ENCODE measurements around the gene FLNB. TPM values are rescaled to one million over a fixed set of nuclear protein-coding genes. Genes with fewer than 3 reads are reported as not detected.

FLNB gene
- total and polyA plus RNA-seq, 2 of the 13 experiments (the other 11 are each of a cell fraction or from before 2014, with no cell fraction given), result 106 to 130 TPM

DNA sequence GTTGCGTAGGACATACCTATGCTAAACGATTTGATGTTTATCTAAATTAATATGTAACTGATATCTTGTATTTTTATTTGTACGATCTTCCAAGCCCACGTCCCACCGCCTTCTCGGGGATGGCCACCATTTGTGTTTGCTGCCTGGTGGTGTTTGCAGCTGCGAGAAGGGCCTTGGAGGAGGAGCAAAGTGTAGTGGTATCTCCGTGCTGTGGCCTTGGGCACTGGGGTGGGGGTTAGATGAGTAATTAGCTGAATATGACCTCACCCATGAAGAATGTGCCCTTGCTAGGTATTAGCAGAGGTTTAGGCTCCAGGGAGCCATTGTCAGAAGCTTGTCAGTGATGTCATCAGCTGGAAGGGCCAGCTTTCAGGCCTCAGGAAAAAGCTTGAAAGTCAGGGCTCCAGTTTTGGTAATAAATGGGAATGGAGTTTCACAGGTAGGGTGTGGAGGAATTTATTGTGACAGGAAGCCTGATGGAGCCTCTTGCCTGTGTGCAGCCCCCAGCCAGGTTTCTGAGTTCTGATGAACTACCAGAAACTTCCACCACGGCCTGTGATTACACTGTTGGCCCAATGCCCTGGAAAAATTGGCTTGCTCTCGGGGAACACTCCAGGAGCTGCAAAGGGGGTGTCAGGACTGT is 41.0 kb downstream of the FLNB start (continued):
- no peak; the same call in 1 of the 2 replicates for TF ChIP-seq ZNF782 (CRISPR knock-in tag; IDR thresholded peaks at IDR 0.05; ENCODE audit: borderline replicate concordance)
- peak; percentile 68; the same call in 1 of the 2 replicates for TF ChIP-seq ZNF556 (CRISPR knock-in tag; IDR thresholded peaks at IDR 0.05; ENCODE audit: borderline replicate concordance)
- TF ChIP-seq TOE1 (CRISPR knock-in tag; IDR thresholded peaks at IDR 0.05), result no peak
- TF ChIP-seq ATF7 (IDR thresholded peaks at IDR 0.05), result peak; percentile 98
- TF ChIP-seq ATF7 (CRISPR knock-in tag; IDR thresholded peaks at IDR 0.05), result peak; percentile 100
- peak; percentile 67; the same call in 1 of the 2 replicates for TF ChIP-seq NR2F2 (IDR thresholded peaks at IDR 0.05; ENCODE audit: borderline replicate concordance, low read depth)
- TF ChIP-seq ZNF318 (CRISPR knock-in tag; IDR thresholded peaks at IDR 0.05), result no peak
- no peak for TF ChIP-seq ZFP36 (IDR thresholded peaks at IDR 0.05; ENCODE audit: borderline replicate concordance, low read depth, low read length, partially characterized antibody)
- TF ChIP-seq ZNF17 (CRISPR knock-in tag; IDR thresholded peaks at IDR 0.05), result no peak
- no peak for TF ChIP-seq DNMT1 (CRISPR knock-in tag; IDR thresholded peaks at IDR 0.05)
- no peak for TF ChIP-seq PBX3 (CRISPR knock-in tag; IDR thresholded peaks at IDR 0.05; ENCODE audit: borderline replicate concordance)
- TF ChIP-seq ZNF883 (CRISPR knock-in tag; IDR thresholded peaks at IDR 0.05; ENCODE audit: not compliant biosample characterization), result no peak
- no peak for TF ChIP-seq ZNF75D (CRISPR knock-in tag; IDR thresholded peaks at IDR 0.05; ENCODE audit: borderline replicate concordance)
- TF ChIP-seq CREM (IDR thresholded peaks at IDR 0.05), result peak; percentile 65
- TF ChIP-seq CREM (CRISPR knock-in tag; IDR thresholded peaks at IDR 0.05), result no peak
